Trophoblast cell (in vitro differentiated cells and primary cell): Measurements from ENCODE around the gene GEMIN4.

Experiments used
- DNase-seq, 2 donors: peaks; one replicate each; pipeline ENCODE4 v3.0.0-alpha.2; 2016
- H2AFZ ChIP-seq: 2 replicates; pipeline ENCODE4 v1.6.1; 2013; ENCODE audit warnings: low read length, moderate library complexity, mild to moderate bottlenecking; ENCODE audit not compliant: insufficient read depth, poor library complexity
- H2AK5ac ChIP-seq: 2 replicates; pipeline ENCODE4 v1.6.1; 2013; ENCODE audit warnings: mild to moderate bottlenecking, low read length
- H2BK120ac ChIP-seq: 2 replicates; pipeline ENCODE4 v1.6.1; 2013; ENCODE audit warnings: low read length, mild to moderate bottlenecking, moderate library complexity; ENCODE audit not compliant: insufficient read depth, poor library complexity
- H2BK12ac ChIP-seq: 2 replicates; pipeline ENCODE4 v1.6.1; 2013; ENCODE audit warnings: mild to moderate bottlenecking, low read length, moderate library complexity
- H2BK5ac ChIP-seq: 2 replicates; pipeline ENCODE4 v1.6.1; 2013; ENCODE audit warnings: low read length, low read depth, moderate library complexity, mild to moderate bottlenecking; ENCODE audit not compliant: poor library complexity
- H3K14ac ChIP-seq: 2 replicates; pipeline ENCODE4 v1.6.1; 2013; ENCODE audit warnings: mild to moderate bottlenecking, low read length
- H3K18ac ChIP-seq: 2 replicates; pipeline ENCODE4 v1.6.1; 2013; ENCODE audit warnings: mild to moderate bottlenecking, low read length
- H3K23ac ChIP-seq: 2 replicates; pipeline ENCODE4 v1.6.1; 2013; ENCODE audit warnings: low read length
- H3K27ac ChIP-seq: 2 replicates; pipeline ENCODE4 v1.5.1; 2013; ENCODE audit warnings: low read depth, mild to moderate bottlenecking, inconsistent platforms, low read length, moderate library complexity
- H3K27me3 ChIP-seq: 2 replicates; pipeline ENCODE4 v1.6.1; 2013; ENCODE audit warnings: inconsistent platforms, mild to moderate bottlenecking, low read length, moderate library complexity; ENCODE audit not compliant: insufficient read depth
- H3K36me3 ChIP-seq, 2 experiments: 1 replicate in 1 of 2; 2 replicates in 1 of 2; pipeline ENCODE4 v1.6.1; 2013; ENCODE audit warnings: low read length in 2 of 2, mild to moderate bottlenecking in 2 of 2, moderate library complexity in 1 of 2; ENCODE audit not compliant: insufficient read depth in 2 of 2, control insufficient read depth in 1 of 2
- H3K4ac ChIP-seq: 2 replicates; pipeline ENCODE4 v1.6.1; 2013; ENCODE audit warnings: low read depth, mild to moderate bottlenecking, low read length, moderate library complexity
- H3K4me1 ChIP-seq, 2 experiments: 1 replicate in 1 of 2; 2 replicates in 1 of 2; pipeline ENCODE4 v1.6.1; 2013; ENCODE audit warnings: low read length in 2 of 2, mild to moderate bottlenecking in 2 of 2, moderate library complexity in 1 of 2; ENCODE audit not compliant: insufficient read depth in 2 of 2, control insufficient read depth in 1 of 2
- H3K4me2 ChIP-seq: 2 replicates; pipeline ENCODE4 v1.6.1; 2013; ENCODE audit warnings: inconsistent platforms, mild to moderate bottlenecking, low read length, moderate library complexity
- H3K4me3 ChIP-seq: 2 replicates; pipeline ENCODE4 v1.5.1; 2013; ENCODE audit warnings: mild to moderate bottlenecking, low read depth, low read length, inconsistent platforms
- H3K79me1 ChIP-seq: one replicate; pipeline ENCODE4 v1.6.1; 2013; ENCODE audit warnings: low read length
- H3K79me2 ChIP-seq: 2 replicates; pipeline ENCODE4 v1.6.1; 2013; ENCODE audit warnings: low read length, mild to moderate bottlenecking; ENCODE audit not compliant: control insufficient read depth, insufficient read depth, poor library complexity
- H3K9ac ChIP-seq: 2 replicates; pipeline ENCODE4 v1.6.1; 2013; ENCODE audit warnings: mild to moderate bottlenecking, low read length
- H3K9me3 ChIP-seq: 2 replicates; pipeline ENCODE4 v1.6.1; 2013; ENCODE audit warnings: low read depth, mild to moderate bottlenecking, control low read depth, inconsistent platforms, low read length; ENCODE audit not compliant: insufficient read depth
- H4K12ac ChIP-seq: 2 replicates; pipeline ENCODE4 v1.6.1; 2013; ENCODE audit warnings: low read depth, mild to moderate bottlenecking, low read length, moderate library complexity
- H4K8ac ChIP-seq: 2 replicates; pipeline ENCODE4 v1.6.1; 2013; ENCODE audit warnings: low read depth, mild to moderate bottlenecking, low read length, moderate library complexity
- H4K91ac ChIP-seq: one replicate; pipeline ENCODE4 v1.6.1; 2013; ENCODE audit warnings: low read depth, mild to moderate bottlenecking, low read length, moderate library complexity
- WGBS: extraction: QIAGEN DNeasy Blood & Tissue Kit; methylation state at CpG from one replicate; pipeline ENCODE4 v1.1.7; 2013; ENCODE audit warnings: missing lambda C conversion rate; ENCODE audit not compliant: insufficient read length, insufficient coverage; ENCODE audit errors: extremely low coverage; 5-methylcytosine and 5-hydroxymethylcytosine counted together

GEMIN4 gene

GRCh38 chr17:798246-798645 is 46.2 kb upstream of the GEMIN4 start:
- Histone ChIP-seq H2AK5ac (no peak overlapping the region), H4K91ac (no peak overlapping the region), H3K4me1 (no peaks in the 10 kb centered on the region), H3K4me3 (peak overlapping the region; percentile 28), H3K79me1 (no peaks in the 10 kb centered on the region), H2BK120ac (no peak overlapping the region), H3K79me2 (no peaks in the 10 kb centered on the region), H2BK5ac (no peak overlapping the region), H4K8ac (no peak overlapping the region), H3K27ac (no peak overlapping the region), H3K23ac (no peak overlapping the region), H3K9ac (no peak overlapping the region), H3K18ac (no peak overlapping the region), H3K9me3 (peaks cover under 1% of the 10 kb centered on the region), H4K12ac (no peak overlapping the region), H3K14ac (no peak overlapping the region), H2BK12ac (no peak overlapping the region), H3K36me3 (peaks cover 42 to 45% of the 10 kb centered on the region in 2 experiments), H3K4me2 (no peak overlapping the region), H3K4ac (no peak overlapping the region), H3K27me3 (no peaks in the 10 kb centered on the region), H2AFZ (no peak overlapping the region)
- no peak for DNase-seq
- WGBS = no CpG with 5 or more reads among the region's 11 CpGs

GRCh38 chr17:797236-797840 is 45.3 kb upstream of the GEMIN4 start:
- H4K91ac ChIP-seq = no peak overlapping the region
- H2AFZ ChIP-seq = no peak overlapping the region
- peaks cover 38 to 40% of the 10 kb centered on the region in 2 experiments for H3K36me3 ChIP-seq
- no peak overlapping the region for H3K14ac ChIP-seq
- no peak overlapping the region for H3K4me3 ChIP-seq
- H2AK5ac ChIP-seq = no peak overlapping the region
- no peaks in the 10 kb centered on the region for H3K9me3 ChIP-seq
- H4K8ac ChIP-seq = no peak overlapping the region
- H3K9ac ChIP-seq = no peak overlapping the region
- no peak overlapping the region for H3K4me2 ChIP-seq
- no peak overlapping the region for H3K4ac ChIP-seq
- H3K79me1 ChIP-seq = no peaks in the 10 kb centered on the region
- no peak overlapping the region for H2BK5ac ChIP-seq
- H3K27ac ChIP-seq = no peak overlapping the region
- no CpG with 5 or more reads among the region's 22 CpGs for WGBS
- H3K18ac ChIP-seq = no peak overlapping the region
- DNase-seq = no peak
- H2BK120ac ChIP-seq = no peak overlapping the region
- no peak overlapping the region for H2BK12ac ChIP-seq
- no peak overlapping the region for H3K23ac ChIP-seq
- H3K79me2 ChIP-seq = no peaks in the 10 kb centered on the region
- no peaks in the 10 kb centered on the region for H3K4me1 ChIP-seq
- no peaks in the 10 kb centered on the region for H3K27me3 ChIP-seq
- no peak overlapping the region for H4K12ac ChIP-seq

GRCh38 chr17:796609-797008 is 44.5 kb upstream of the GEMIN4 start:
- WGBS = no CpG with 5 or more reads among the region's 15 CpGs
- no peak overlapping the region for H2BK12ac ChIP-seq
- no peaks in the 10 kb centered on the region for H3K79me1 ChIP-seq
- H3K79me2 ChIP-seq = no peaks in the 10 kb centered on the region
- H4K8ac ChIP-seq = no peak overlapping the region
- no peak overlapping the region for H3K4me3 ChIP-seq
- no peak overlapping the region for H3K14ac ChIP-seq
- H3K27me3 ChIP-seq = no peaks in the 10 kb centered on the region
- H3K18ac ChIP-seq = no peak overlapping the region
- H2BK5ac ChIP-seq = no peak overlapping the region
- H4K91ac ChIP-seq = no peak overlapping the region
- H3K36me3 ChIP-seq = peaks cover 39 to 47% of the 10 kb centered on the region in 2 experiments
- H3K4me2 ChIP-seq = no peak overlapping the region
- DNase-seq = no peak
- no peak overlapping the region for H2BK120ac ChIP-seq
- no peak overlapping the region for H2AK5ac ChIP-seq
- H3K4me1 ChIP-seq = no peaks in the 10 kb centered on the region
- H3K23ac ChIP-seq = no peak overlapping the region
- H2AFZ ChIP-seq = no peak overlapping the region
- no peak overlapping the region for H4K12ac ChIP-seq
- no peak overlapping the region for H3K9ac ChIP-seq
- H3K9me3 ChIP-seq = no peaks in the 10 kb centered on the region
- H3K27ac ChIP-seq = no peak overlapping the region
- H3K4ac ChIP-seq = no peak overlapping the region

- Histone ChIP-seq H2BK120ac (no peak overlapping the region), H2BK12ac (no peak overlapping the region), H3K27ac (no peak overlapping the region), H2BK5ac (no peak overlapping the region), H3K9me3 (no peaks in the 10 kb centered on the region), H3K4me1 (no peaks in the 10 kb centered on the region), H3K79me1 (no peaks in the 10 kb centered on the region), H3K36me3 (peaks cover 39 to 49% of the 10 kb centered on the region in 2 experiments), H3K4me3 (no peak overlapping the region), H3K18ac (no peak overlapping the region), H3K27me3 (no peaks in the 10 kb centered on the region), H4K91ac (no peak overlapping the region), H3K14ac (no peak overlapping the region), H4K12ac (no peak overlapping the region), H2AK5ac (no peak overlapping the region), H2AFZ (no peak overlapping the region), H3K9ac (no peak overlapping the region), H3K4ac (no peak overlapping the region), H3K4me2 (no peak overlapping the region), H3K79me2 (no peaks in the 10 kb centered on the region), H3K23ac (no peak overlapping the region), H4K8ac (no peak overlapping the region)
- DNase-seq = no peak
- no CpG with 5 or more reads among the region's 9 CpGs for WGBS
Observed at GRCh38 chr17:795721-796120, 43.7 kb upstream of the GEMIN4 start.
